HEK293 (cell line): ENCODE results near the gene LBHD1.

Source experiments
- CTCF ChIA-PET: fragments of 350-600 bp; formaldehyde crosslinking; extraction: SDS; loops from one replicate; lab custom pipeline; 2021; ENCODE audit warnings: antibody characterized with exemption; lab: Yijun Ruan, JAX
- POLR2A ChIA-PET: fragments of 300-600 bp; formaldehyde crosslinking; extraction: SDS; loops from one replicate; lab custom pipeline; 2020; ENCODE audit warnings: antibody characterized with exemption, inconsistent platforms; lab: Yijun Ruan, JAX
- H3K27ac ChIP-seq: fragments of 200-500 bp; sonication (Bioruptor generic); 2 replicates; pipeline ENCODE4 v1.5.1; 2014; ENCODE audit warnings: low read depth, low read length, control low read depth, inconsistent platforms; ENCODE audit errors: extremely low read depth
- H3K36me3 ChIP-seq, 2 experiments: fragments of 200-500 bp in 1 of 2; sonication (Bioruptor generic) in 1 of 2; 1 replicate in 1 of 2; 2 replicates in 1 of 2; pipeline ENCODE4 v1.5.1; 2014 to 2017; ENCODE audit warnings: inconsistent platforms in 2 of 2, low read length in 2 of 2; ENCODE audit not compliant: control insufficient read depth in 2 of 2, insufficient read depth in 1 of 2
- H3K4me1 ChIP-seq: fragments of 200-500 bp; sonication (Bioruptor generic); 2 replicates; pipeline ENCODE4 v1.5.1; 2014; ENCODE audit warnings: mild to moderate bottlenecking, low read length, inconsistent platforms; ENCODE audit not compliant: control insufficient read depth, insufficient read depth
- H3K4me3 ChIP-seq: 2 replicates; pipeline ENCODE4 v1.5.1; 2011; ENCODE audit warnings: low read depth, mild to moderate bottlenecking, control low read depth, low read length, moderate library complexity
- H3K9me3 ChIP-seq: fragments of 200-500 bp; sonication (Bioruptor generic); 2 replicates; pipeline ENCODE4 v1.5.1; 2014; ENCODE audit warnings: low read depth, low read length, inconsistent platforms; ENCODE audit not compliant: control insufficient read depth, insufficient read depth
- BCL11A ChIP-seq: fragments of 450-650 bp; formaldehyde crosslinking; IDR thresholded peaks from 2 replicates; pipeline ENCODE4 v1.5.1; 2016; ENCODE audit warnings: low read depth, missing biosample characterization, missing genetic modification characterization
- BCL11B ChIP-seq: fragments of 450-650 bp; formaldehyde crosslinking; IDR thresholded peaks from 2 replicates; pipeline ENCODE4 v1.5.1; 2016; ENCODE audit warnings: low read depth, missing biosample characterization, missing genetic modification characterization
- ELK4 ChIP-seq: IDR thresholded peaks from 2 replicates; pipeline ENCODE4 v1.6.1; 2011; ENCODE audit warnings: mild to moderate bottlenecking, low read depth, low read length, borderline replicate concordance
- KLF7 ChIP-seq: fragments of 450-650 bp; formaldehyde crosslinking; IDR thresholded peaks from 2 replicates; pipeline ENCODE4 v1.5.1; 2016; ENCODE audit warnings: missing biosample characterization, missing genetic modification characterization, borderline replicate concordance
- PRDM6 ChIP-seq: fragments of 450-650 bp; formaldehyde crosslinking; IDR thresholded peaks from 2 replicates; pipeline ENCODE4 v1.5.1; 2017; ENCODE audit warnings: missing biosample characterization, missing genetic modification characterization
- SALL2 ChIP-seq: fragments of 450-650 bp; formaldehyde crosslinking; IDR thresholded peaks from 2 replicates; pipeline ENCODE4 v1.5.0; 2017; ENCODE audit warnings: missing biosample characterization, mild to moderate bottlenecking, missing genetic modification characterization, borderline replicate concordance
- SP3 ChIP-seq: fragments of 450-650 bp; formaldehyde crosslinking; IDR thresholded peaks from 2 replicates; pipeline ENCODE4 v1.5.1; 2016; ENCODE audit warnings: missing biosample characterization, missing genetic modification characterization
- YY1 ChIP-seq: fragments of 450-650 bp; formaldehyde crosslinking; IDR thresholded peaks from 2 replicates; pipeline ENCODE4 v1.5.1; 2018; ENCODE audit warnings: missing biosample characterization, missing genetic modification characterization
- ZNF10 ChIP-seq: fragments of 450-650 bp; formaldehyde crosslinking; IDR thresholded peaks from 2 replicates; pipeline ENCODE4 v1.5.1; 2017; ENCODE audit warnings: missing biosample characterization, missing genetic modification characterization
- ZNF214 ChIP-seq: fragments of 450-650 bp; formaldehyde crosslinking; IDR thresholded peaks from 2 replicates; pipeline ENCODE4 v1.5.1; 2017; ENCODE audit warnings: missing biosample characterization, mild to moderate bottlenecking, missing genetic modification characterization, borderline replicate concordance
- ZNF433 ChIP-seq: fragments of 450-650 bp; formaldehyde crosslinking; IDR thresholded peaks from 2 replicates; pipeline ENCODE4 v1.5.1; 2016; ENCODE audit warnings: missing biosample characterization, missing genetic modification characterization, low read depth
- ZNF449 ChIP-seq: fragments of 450-650 bp; formaldehyde crosslinking; IDR thresholded peaks from 2 replicates; pipeline ENCODE4 v1.5.1; 2017; ENCODE audit warnings: missing biosample characterization, mild to moderate bottlenecking, missing genetic modification characterization, moderate library complexity
- ZNF514 ChIP-seq: fragments of 450-650 bp; formaldehyde crosslinking; IDR thresholded peaks from 2 replicates; pipeline ENCODE4 v1.5.1; 2016; ENCODE audit warnings: missing biosample characterization, missing genetic modification characterization
- ZNF530 ChIP-seq: fragments of 450-650 bp; formaldehyde crosslinking; IDR thresholded peaks from 2 replicates; pipeline ENCODE4 v1.5.1; 2016; ENCODE audit warnings: low read depth, missing biosample characterization, missing genetic modification characterization
- ZNF596 ChIP-seq: fragments of 450-650 bp; IDR thresholded peaks from 2 replicates; pipeline ENCODE4 v1.5.0; 2018; ENCODE audit warnings: missing biosample characterization, mild to moderate bottlenecking, missing genetic modification characterization, moderate library complexity
- ZNF626 ChIP-seq: fragments of 450-650 bp; sonication (Bioruptor Pico); formaldehyde crosslinking; IDR thresholded peaks from 2 replicates; pipeline ENCODE4 v1.5.1; 2018; ENCODE audit warnings: missing biosample characterization, missing genetic modification characterization, inconsistent platforms
- ZNF629 ChIP-seq: fragments of 450-650 bp; formaldehyde crosslinking; IDR thresholded peaks from 2 replicates; pipeline ENCODE4 v1.5.1; 2017; ENCODE audit warnings: missing biosample characterization, missing genetic modification characterization
- ZNF654 ChIP-seq: fragments of 450-650 bp; formaldehyde crosslinking; IDR thresholded peaks from 2 replicates; pipeline ENCODE4 v1.5.1; 2016; ENCODE audit warnings: low read depth, missing biosample characterization, missing genetic modification characterization
- ZNF658 ChIP-seq: fragments of 450-650 bp; formaldehyde crosslinking; IDR thresholded peaks from 2 replicates; pipeline ENCODE4; 2016; ENCODE audit warnings: missing biosample characterization, missing genetic modification characterization
- ZNF664 ChIP-seq: fragments of 450-650 bp; formaldehyde crosslinking; IDR thresholded peaks from 2 replicates; pipeline ENCODE4 v1.5.1; 2016; ENCODE audit warnings: missing biosample characterization, missing genetic modification characterization
- ZNF768 ChIP-seq: fragments of 450-650 bp; formaldehyde crosslinking; IDR thresholded peaks from 2 replicates; pipeline ENCODE4 v1.5.1; 2018; ENCODE audit warnings: missing biosample characterization, mild to moderate bottlenecking, missing genetic modification characterization
- ZNF830 ChIP-seq: fragments of 450-650 bp; IDR thresholded peaks from 2 replicates; pipeline ENCODE4 v1.5.0; 2018; ENCODE audit warnings: missing biosample characterization, missing genetic modification characterization, low read depth, mild to moderate bottlenecking, moderate library complexity
- ZSCAN16 ChIP-seq: fragments of 450-650 bp; formaldehyde crosslinking; IDR thresholded peaks from 2 replicates; pipeline ENCODE4 v1.5.1; 2016; ENCODE audit warnings: missing biosample characterization, missing genetic modification characterization
- ZXDB ChIP-seq: fragments of 450-650 bp; formaldehyde crosslinking; IDR thresholded peaks from 2 replicates; pipeline ENCODE4 v1.5.1; 2016; ENCODE audit warnings: missing biosample characterization, missing genetic modification characterization
- TF ChIP-seq, protein P1 (sequence below): fragments of 450-650 bp; formaldehyde crosslinking; IDR thresholded peaks from 2 replicates; pipeline ENCODE4 v1.5.1; 2016; ENCODE audit warnings: missing biosample characterization, missing genetic modification characterization
- TF ChIP-seq, protein P2 (sequence below): fragments of 450-650 bp; formaldehyde crosslinking; IDR thresholded peaks from 2 replicates; pipeline ENCODE4 v1.5.1; 2016; ENCODE audit warnings: missing biosample characterization, missing genetic modification characterization

The LBHD1 gene

GRCh38 chr11:62667460-62667859 lies 4.6 kb downstream of the LBHD1 start (continued):
- TF ChIP-seq ZNF449 (tag by site-specific recombination) (no peak), ZNF658 (tag by site-specific recombination) (no peak), ZNF626 (tag by site-specific recombination) (no peak), ZXDB (tag by site-specific recombination) (no peak)

DNA sequence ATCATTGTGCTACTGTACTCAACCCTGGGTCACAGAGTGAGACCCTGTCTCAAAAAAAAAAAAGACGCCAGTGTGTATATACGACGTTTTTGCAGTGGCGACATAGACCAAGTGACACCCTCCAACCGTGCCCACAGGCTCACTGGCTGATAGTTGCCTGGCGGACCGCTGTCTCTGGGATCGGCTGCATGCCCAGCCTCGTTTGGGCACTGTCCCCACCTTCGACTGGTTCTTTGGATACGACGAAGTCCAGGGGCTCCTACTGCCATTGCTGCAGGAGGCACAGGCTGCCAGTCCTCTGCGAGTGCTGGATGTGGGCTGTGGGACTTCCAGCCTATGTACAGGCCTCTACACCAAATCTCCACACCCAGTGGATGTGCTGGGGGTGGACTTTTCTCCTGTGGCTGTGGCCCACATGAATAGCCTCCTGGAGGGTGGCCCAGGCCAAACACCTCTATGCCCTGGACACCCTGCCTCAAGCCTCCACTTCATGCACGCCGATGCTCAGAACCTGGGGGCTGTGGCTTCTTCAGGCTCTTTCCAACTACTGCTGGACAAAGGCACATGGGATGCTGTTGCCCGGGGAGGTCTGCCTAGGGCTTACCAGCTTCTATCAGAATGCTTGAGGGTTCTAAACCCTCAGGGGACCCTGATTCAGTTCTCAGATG lies 5.7 kb downstream of the LBHD1 start:
- Histone ChIP-seq H3K4me1 (no peaks in the 10 kb centered on the region), H3K4me3 (no peak overlapping the region), H3K27ac (no peak overlapping the region), H3K36me3 (peaks cover 0 to 43% of the 10 kb centered on the region in 2 experiments; a peak in 2 of 3 replicates), H3K9me3 (no peaks in the 10 kb centered on the region)
- ChIA-PET CTCF (interaction anchor here (1.2 to 2.5 kb wide), 2 partner anchors 10 to 15 kb away, joined by 5 to 10 read pairs; no protein-coding TSS in a partner anchor), POLR2A (interaction anchor here (1.0 to 5.0 kb wide), 13 partner anchors 8 to 93 kb away, joined by 3 to 79 read pairs (median 8); partner anchors contain the start of genes B3GAT3, EEF1G, GANAB and INTS5)
- TF ChIP-seq ZNF768 (tag by site-specific recombination) (no peak), ZNF530 (tag by site-specific recombination) (no peak), SP3 (no peak), YY1 (tag by site-specific recombination) (no peak), ZNF214 (tag by site-specific recombination) (no peak), ZNF10 (tag by site-specific recombination) (no peak)
- TF ChIP-seq, protein P1, sequence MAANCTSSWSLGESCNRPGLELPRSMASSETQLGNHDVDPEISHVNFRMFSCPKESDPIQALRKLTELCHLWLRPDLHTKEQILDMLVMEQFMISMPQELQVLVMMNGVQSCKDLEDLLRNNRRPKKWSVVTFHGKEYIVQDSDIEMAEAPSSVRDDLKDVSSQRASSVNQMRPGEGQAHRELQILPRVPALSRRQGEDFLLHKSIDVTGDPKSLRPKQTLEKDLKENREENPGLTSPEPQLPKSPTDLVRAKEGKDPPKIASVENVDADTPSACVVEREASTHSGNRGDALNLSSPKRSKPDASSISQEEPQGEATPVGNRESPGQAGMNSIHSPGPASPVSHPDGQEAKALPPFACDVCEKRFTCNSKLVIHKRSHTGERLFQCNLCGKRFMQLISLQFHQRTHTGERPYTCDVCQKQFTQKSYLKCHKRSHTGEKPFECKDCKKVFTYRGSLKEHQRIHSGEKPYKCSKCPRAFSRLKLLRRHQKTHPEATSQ: no peak
- TF ChIP-seq, protein P2, sequence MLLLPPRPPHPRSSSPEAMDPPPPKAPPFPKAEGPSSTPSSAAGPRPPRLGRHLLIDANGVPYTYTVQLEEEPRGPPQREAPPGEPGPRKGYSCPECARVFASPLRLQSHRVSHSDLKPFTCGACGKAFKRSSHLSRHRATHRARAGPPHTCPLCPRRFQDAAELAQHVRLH (tag by site-specific recombination): no peak

GRCh38 chr11:62665599-62666258 lies 6.3 kb downstream of the LBHD1 start:
- H3K4me1 ChIP-seq: no peaks in the 10 kb centered on the region
- ChIA-PET CTCF (interaction anchor here (0.7 to 2.5 kb wide), 9 partner anchors 10 to 73 kb away, joined by 3 to 10 read pairs (median 3); partner anchors contain the start of gene HNRNPUL2), POLR2A (interaction anchor here (0.7 to 5.0 kb wide), 42 partner anchors 9 to 241 kb away, joined by 3 to 90 read pairs (median 6); partner anchors contain the start of genes B3GAT3, EEF1G, GANAB and HNRNPUL2)
- peak overlapping the region; percentile 30 for H3K4me3 ChIP-seq
- peaks cover 0 to 43% of the 10 kb centered on the region in 2 experiments; a peak in 2 of 3 replicates for H3K36me3 ChIP-seq
- H3K9me3 ChIP-seq: no peaks in the 10 kb centered on the region
- peak overlapping the region; percentile 18; the same call in 1 of the 2 replicates for H3K27ac ChIP-seq
- TF ChIP-seq ZNF514 (tag by site-specific recombination) (no peak), ELK4 (no peak), ZNF596 (tag by site-specific recombination) (no peak), ZSCAN16 (tag by site-specific recombination) (no peak), BCL11A (tag by site-specific recombination) (no peak), ZNF433 (tag by site-specific recombination) (no peak), ZNF654 (tag by site-specific recombination) (no peak), ZNF629 (tag by site-specific recombination) (no peak), ZNF830 (tag by site-specific recombination) (no peak), KLF7 (tag by site-specific recombination) (no peak), PRDM6 (tag by site-specific recombination) (no peak), ZNF664 (no peak), SALL2 (tag by site-specific recombination) (no peak), BCL11B (tag by site-specific recombination) (no peak)
